KMS-11 (cell line): ENCODE results near the gene BMAL1.

Source experiments
- H2AFZ ChIP-seq: fragments of 200-600 bp; sonication (generic); 2 replicates; pipeline ENCODE4 v1.6.1; 2016; ENCODE audit warnings: antibody characterized with exemption, mixed run types, low read depth
- H3K27ac ChIP-seq: fragments of 200-600 bp; sonication (generic); 2 replicates; pipeline ENCODE4 v1.6.1; 2016; ENCODE audit warnings: mild to moderate bottlenecking, mixed run types
- H3K27me3 ChIP-seq: fragments of 200-600 bp; sonication (generic); 2 replicates; pipeline ENCODE4 v1.6.1; 2017; ENCODE audit warnings: mild to moderate bottlenecking, low read depth, mixed run types, moderate library complexity; ENCODE audit not compliant: insufficient read depth
- H3K36me3 ChIP-seq: fragments of 200-600 bp; sonication (generic); 2 replicates; pipeline ENCODE4 v1.6.1; 2017; ENCODE audit warnings: mild to moderate bottlenecking, mixed run types; ENCODE audit not compliant: insufficient read depth
- H3K4me1 ChIP-seq: fragments of 200-600 bp; sonication (generic); 2 replicates; pipeline ENCODE4 v1.6.1; 2016; ENCODE audit warnings: mild to moderate bottlenecking, low read depth, mixed run types; ENCODE audit not compliant: poor library complexity, severe bottlenecking
- H3K4me2 ChIP-seq: fragments of 200-600 bp; sonication (generic); 2 replicates; pipeline ENCODE4 v1.7.0; 2016; ENCODE audit warnings: mild to moderate bottlenecking, mixed run types
- H3K4me3 ChIP-seq: fragments of 200-600 bp; sonication (generic); IDR thresholded peaks from 2 replicates; pipeline ENCODE4 v1.6.1; 2017; ENCODE audit warnings: low read depth, low read length, mixed read lengths; ENCODE audit not compliant: insufficient read depth
- H3K79me2 ChIP-seq: fragments of 200-600 bp; sonication (generic); 2 replicates; pipeline ENCODE4 v1.6.1; 2016; ENCODE audit warnings: low read depth, mixed run types; ENCODE audit not compliant: insufficient read depth
- H3K9ac ChIP-seq: fragments of 200-600 bp; sonication (generic); 2 replicates; pipeline ENCODE4 v1.6.1; 2016; ENCODE audit warnings: mild to moderate bottlenecking, mixed run types
- H4K20me1 ChIP-seq: fragments of 200-600 bp; sonication (generic); 2 replicates; pipeline ENCODE4 v1.6.1; 2016; ENCODE audit warnings: mild to moderate bottlenecking, mixed run types; ENCODE audit not compliant: insufficient read depth
- CTCF ChIP-seq: fragments of 200-600 bp; sonication (generic); conservative IDR thresholded peaks from 2 replicates; pipeline ENCODE4 v1.6.1; 2017; ENCODE audit warnings: low read depth, mild to moderate bottlenecking, antibody characterized with exemption, low read length, moderate library complexity, mixed read lengths

The BMAL1 gene

GRCh38 chr11:13357232-13357631 is 79.6 kb downstream of the BMAL1 start:
- no peaks in the 10 kb centered on the region for H3K36me3 ChIP-seq
- H3K4me1 ChIP-seq: no peaks in the 10 kb centered on the region
- H4K20me1 ChIP-seq: no peaks in the 10 kb centered on the region
- no peak overlapping the region for H2AFZ ChIP-seq
- no peaks in the 10 kb centered on the region for H3K27me3 ChIP-seq
- no peak overlapping the region for H3K27ac ChIP-seq
- no peak overlapping the region for H3K4me3 ChIP-seq
- H3K4me2 ChIP-seq: no peak overlapping the region
- no peaks in the 10 kb centered on the region for H3K79me2 ChIP-seq
- H3K9ac ChIP-seq: no peak overlapping the region
- TF ChIP-seq CTCF: no peak

GRCh38 chr11:13358596-13359270 is 81.1 kb downstream of the BMAL1 start:
- no peaks in the 10 kb centered on the region for H3K79me2 ChIP-seq
- H3K27me3 ChIP-seq: no peaks in the 10 kb centered on the region
- TF ChIP-seq CTCF: no peak
- H3K4me1 ChIP-seq: no peaks in the 10 kb centered on the region
- H4K20me1 ChIP-seq: no peaks in the 10 kb centered on the region
- H3K4me3 ChIP-seq: no peak overlapping the region
- no peak overlapping the region for H3K27ac ChIP-seq
- no peak overlapping the region for H3K9ac ChIP-seq
- no peak overlapping the region for H3K4me2 ChIP-seq
- no peak overlapping the region for H2AFZ ChIP-seq
- H3K36me3 ChIP-seq: no peaks in the 10 kb centered on the region

- H3K4me2 ChIP-seq: no peak overlapping the region
- no peak overlapping the region for H3K27ac ChIP-seq
- H3K4me1 ChIP-seq: no peaks in the 10 kb centered on the region
- no peaks in the 10 kb centered on the region for H3K27me3 ChIP-seq
- no peak overlapping the region for H2AFZ ChIP-seq
- H3K79me2 ChIP-seq: no peaks in the 10 kb centered on the region
- H4K20me1 ChIP-seq: no peaks in the 10 kb centered on the region
- no peaks in the 10 kb centered on the region for H3K36me3 ChIP-seq
- H3K4me3 ChIP-seq: no peak overlapping the region
- no peak for TF ChIP-seq CTCF
- no peak overlapping the region for H3K9ac ChIP-seq
These were observed 85.1 kb downstream of the BMAL1 start for GRCh38 chr11:13362596-13363109.

- H2AFZ ChIP-seq: no peak overlapping the region
- no peak overlapping the region for H3K27ac ChIP-seq
- no peak for TF ChIP-seq CTCF
- H3K36me3 ChIP-seq: no peaks in the 10 kb centered on the region
- no peak overlapping the region for H3K9ac ChIP-seq
- no peaks in the 10 kb centered on the region for H3K4me1 ChIP-seq
- no peaks in the 10 kb centered on the region for H3K79me2 ChIP-seq
- H3K4me3 ChIP-seq: no peak overlapping the region
- H3K27me3 ChIP-seq: no peaks in the 10 kb centered on the region
- H4K20me1 ChIP-seq: no peaks in the 10 kb centered on the region
- H3K4me2 ChIP-seq: no peak overlapping the region
These were observed 86.8 kb downstream of the BMAL1 start for GRCh38 chr11:13364388-13364787.
